Body of pancreas (tissue), 4 donors: ENCODE data around the gene TNNC2.

Experiments used
- POLR2A ChIP-seq, 3 donors: fragments of 450-650 bp; IDR thresholded peaks; one replicate each; pipeline ENCODE4 v1.6.1; 2016; ENCODE audit warnings: antibody characterized with exemption in 3 of 3, mild to moderate bottlenecking in 2 of 3
- TF ChIP-seq, protein P1 (sequence below), 7 experiments: fragments of 450-650 bp in 4 of 7; fragments of 200-600 bp in 3 of 7; sonication (generic) in 3 of 7; IDR thresholded peaks; one replicate each; pipeline ENCODE4 v1.5.1; 2016 to 2019; ENCODE audit warnings: antibody characterized with exemption in 7 of 7

GRCh38 chr20:45801851-45802250 is 25.3 kb downstream of the TNNC2 start:
- TF ChIP-seq, protein P1, sequence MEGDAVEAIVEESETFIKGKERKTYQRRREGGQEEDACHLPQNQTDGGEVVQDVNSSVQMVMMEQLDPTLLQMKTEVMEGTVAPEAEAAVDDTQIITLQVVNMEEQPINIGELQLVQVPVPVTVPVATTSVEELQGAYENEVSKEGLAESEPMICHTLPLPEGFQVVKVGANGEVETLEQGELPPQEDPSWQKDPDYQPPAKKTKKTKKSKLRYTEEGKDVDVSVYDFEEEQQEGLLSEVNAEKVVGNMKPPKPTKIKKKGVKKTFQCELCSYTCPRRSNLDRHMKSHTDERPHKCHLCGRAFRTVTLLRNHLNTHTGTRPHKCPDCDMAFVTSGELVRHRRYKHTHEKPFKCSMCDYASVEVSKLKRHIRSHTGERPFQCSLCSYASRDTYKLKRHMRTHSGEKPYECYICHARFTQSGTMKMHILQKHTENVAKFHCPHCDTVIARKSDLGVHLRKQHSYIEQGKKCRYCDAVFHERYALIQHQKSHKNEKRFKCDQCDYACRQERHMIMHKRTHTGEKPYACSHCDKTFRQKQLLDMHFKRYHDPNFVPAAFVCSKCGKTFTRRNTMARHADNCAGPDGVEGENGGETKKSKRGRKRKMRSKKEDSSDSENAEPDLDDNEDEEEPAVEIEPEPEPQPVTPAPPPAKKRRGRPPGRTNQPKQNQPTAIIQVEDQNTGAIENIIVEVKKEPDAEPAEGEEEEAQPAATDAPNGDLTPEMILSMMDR (IDR thresholded peaks at IDR 0.05) = no peak
- no peak for TF ChIP-seq POLR2A (IDR thresholded peaks at IDR 0.05)
